Upper lobe of right lung (tissue), 1 donor: ENCODE measurements around the gene PPP4R1. TPM values are rescaled to one million over a fixed set of nuclear protein-coding genes. Genes with fewer than 3 reads are reported as not detected.
"Not testable (repeated sequence)": the region's sequence is repeated elsewhere in the genome, so short reads cannot be mapped to it uniquely, and the experiment has no call there.

Source experiments
- ATAC-seq: fragments of 200-7000 bp; cut with Tn5 transposase; one replicate; pipeline ENCODE4 v1.9.1; 2020; ENCODE audit warnings: mild to moderate bottlenecking, moderate library complexity
- DNase-seq: peaks from one replicate; pipeline ENCODE4 v3.0.0-alpha.2; 2020
- H3K27ac ChIP-seq: fragments of 200-600 bp; one replicate; pipeline ENCODE4 v1.8.0; 2022
- H3K27me3 ChIP-seq: fragments of 200-600 bp; one replicate; pipeline ENCODE4 v1.8.0; 2022; ENCODE audit warnings: mild to moderate bottlenecking
- H3K36me3 ChIP-seq: fragments of 200-600 bp; one replicate; pipeline ENCODE4 v1.8.0; 2022
- H3K4me1 ChIP-seq: fragments of 200-600 bp; one replicate; pipeline ENCODE4 v1.8.0; 2022
- H3K4me3 ChIP-seq: fragments of 200-600 bp; one replicate; pipeline ENCODE4 v1.8.0; 2022; ENCODE audit warnings: mild to moderate bottlenecking
- H3K9me3 ChIP-seq: fragments of 200-600 bp; one replicate; pipeline ENCODE4 v1.8.0; 2022
- intact Hi-C: fragments of 100-400 bp; cut with DNase I; formaldehyde crosslinking; loops from one replicate; pipeline ENCODE4 v1.11.0; 2022
- total RNA-seq: library from RNA; stranded (reverse); fragmentation: NEBNext Ultra II Directional; extraction: Animal tissue kit (Norgen Biotek cat#: 25700); gene quantifications from one replicate; pipeline ENCODE4 v1.2.1, GENCODE V29; 2021
- TF ChIP-seq, protein P1 (sequence below): fragments of 200-600 bp; IDR thresholded peaks from one replicate; pipeline ENCODE4 v1.8.0; 2022; ENCODE audit warnings: antibody characterized with exemption
- donor health status: DM: no; HTN: yes; CAD: no; lungs with severe emphysema.

PPP4R1 gene
- total RNA-seq, 1 donor from 2014 or later = 141 TPM

DNA sequence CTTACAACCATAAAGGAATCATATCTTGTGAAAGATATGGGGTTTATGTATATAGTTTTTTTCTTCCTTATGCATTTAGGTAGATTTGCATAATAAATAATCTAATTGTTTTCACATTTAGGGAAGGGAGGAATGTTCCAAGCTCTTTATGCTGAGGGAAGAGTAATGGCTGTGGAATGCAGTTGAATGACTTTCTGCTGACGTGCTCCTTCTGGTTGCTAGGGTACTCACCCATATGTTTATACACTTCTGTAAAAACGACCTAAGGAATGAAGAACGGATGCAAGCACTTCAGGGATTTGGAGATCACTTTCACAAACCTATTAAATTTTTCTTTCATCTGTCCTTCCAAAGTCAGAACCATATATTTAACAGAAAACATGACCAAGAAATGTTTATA is 29.2 kb upstream of the PPP4R1 start:
- DNase-seq = no peak
- intact Hi-C loops = no loop called here
- H3K27me3 ChIP-seq = no peaks in the 10 kb centered on the region

DNA sequence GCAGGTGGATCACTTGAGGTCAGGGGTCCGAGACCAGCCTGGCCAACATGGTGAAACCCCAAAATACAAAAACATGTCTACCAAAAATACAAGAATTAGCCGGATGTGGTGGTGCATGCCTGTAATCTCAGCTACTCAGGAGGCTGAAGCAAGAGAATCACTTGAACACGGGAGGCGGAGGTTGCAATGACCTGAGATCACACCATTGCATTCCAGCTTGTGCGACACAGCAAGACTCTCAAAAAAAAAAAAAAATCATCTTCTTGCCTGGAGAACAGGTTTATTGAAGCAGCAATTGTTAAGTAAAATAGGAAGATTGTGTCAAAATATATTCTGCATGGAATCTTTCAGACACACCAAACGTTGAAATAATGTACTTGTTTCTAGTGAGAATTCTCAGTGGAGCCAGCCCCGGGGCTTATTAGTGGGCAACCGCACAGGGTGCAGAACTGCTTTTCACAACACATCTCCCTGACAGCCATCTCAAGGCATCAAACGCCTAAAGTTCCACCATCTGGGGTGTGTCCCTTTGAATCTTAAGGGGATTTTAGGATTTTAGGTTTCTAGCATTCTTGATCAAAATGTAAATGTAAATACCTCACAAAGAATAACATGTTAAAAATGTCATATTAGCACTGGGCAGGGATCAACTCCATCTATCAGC is 28.6 kb upstream of the PPP4R1 start:
- DNase-seq = no peak
- Histone ChIP-seq H3K9me3 (no peaks in the 10 kb centered on the region), H3K4me3 (no peak overlapping the region), H3K4me1 (peaks cover 9% of the 10 kb centered on the region), H3K36me3 (no peaks in the 10 kb centered on the region), H3K27me3 (no peaks in the 10 kb centered on the region), H3K27ac (peak overlapping the region; percentile 74)
- TF ChIP-seq, protein P1, sequence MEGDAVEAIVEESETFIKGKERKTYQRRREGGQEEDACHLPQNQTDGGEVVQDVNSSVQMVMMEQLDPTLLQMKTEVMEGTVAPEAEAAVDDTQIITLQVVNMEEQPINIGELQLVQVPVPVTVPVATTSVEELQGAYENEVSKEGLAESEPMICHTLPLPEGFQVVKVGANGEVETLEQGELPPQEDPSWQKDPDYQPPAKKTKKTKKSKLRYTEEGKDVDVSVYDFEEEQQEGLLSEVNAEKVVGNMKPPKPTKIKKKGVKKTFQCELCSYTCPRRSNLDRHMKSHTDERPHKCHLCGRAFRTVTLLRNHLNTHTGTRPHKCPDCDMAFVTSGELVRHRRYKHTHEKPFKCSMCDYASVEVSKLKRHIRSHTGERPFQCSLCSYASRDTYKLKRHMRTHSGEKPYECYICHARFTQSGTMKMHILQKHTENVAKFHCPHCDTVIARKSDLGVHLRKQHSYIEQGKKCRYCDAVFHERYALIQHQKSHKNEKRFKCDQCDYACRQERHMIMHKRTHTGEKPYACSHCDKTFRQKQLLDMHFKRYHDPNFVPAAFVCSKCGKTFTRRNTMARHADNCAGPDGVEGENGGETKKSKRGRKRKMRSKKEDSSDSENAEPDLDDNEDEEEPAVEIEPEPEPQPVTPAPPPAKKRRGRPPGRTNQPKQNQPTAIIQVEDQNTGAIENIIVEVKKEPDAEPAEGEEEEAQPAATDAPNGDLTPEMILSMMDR = no peak
- ATAC-seq = peak; percentile 31
- intact Hi-C loops = no loop called here

More for the DNA sequence above, 29.2 kb upstream of the PPP4R1 start:
- Histone ChIP-seq H3K4me3 (no peak overlapping the region), H3K9me3 (no peaks in the 10 kb centered on the region), H3K4me1 (peaks cover 10% of the 10 kb centered on the region), H3K27ac (peak overlapping the region; percentile 74), H3K36me3 (no peaks in the 10 kb centered on the region)
- ATAC-seq = peak; percentile 93
- TF ChIP-seq, protein P1 = no peak

DNA sequence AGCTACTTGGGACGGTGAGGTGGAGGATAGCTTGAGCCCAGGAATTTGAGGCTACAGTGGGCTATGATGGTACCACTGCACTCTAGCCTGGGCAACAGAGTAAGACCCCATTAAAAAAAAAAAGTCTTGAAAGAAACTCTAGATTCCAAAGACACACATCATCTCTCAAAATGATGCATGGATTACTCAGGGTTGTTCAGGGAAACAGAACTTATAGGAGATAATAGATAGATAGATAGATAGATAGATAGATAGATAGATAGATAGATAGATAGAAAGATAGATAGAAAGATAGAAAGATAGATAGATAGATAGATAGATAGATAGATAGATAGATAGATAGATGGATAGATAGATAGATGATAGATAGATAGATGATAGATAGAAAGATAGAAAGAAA is 26.7 kb upstream of the PPP4R1 start:
- H3K4me3 ChIP-seq, H3K27ac ChIP-seq, DNase-seq, intact Hi-C loops, H3K27me3 ChIP-seq, H3K4me1 ChIP-seq, H3K9me3 ChIP-seq, ATAC-seq, H3K36me3 ChIP-seq: not testable (repeated sequence)

DNA sequence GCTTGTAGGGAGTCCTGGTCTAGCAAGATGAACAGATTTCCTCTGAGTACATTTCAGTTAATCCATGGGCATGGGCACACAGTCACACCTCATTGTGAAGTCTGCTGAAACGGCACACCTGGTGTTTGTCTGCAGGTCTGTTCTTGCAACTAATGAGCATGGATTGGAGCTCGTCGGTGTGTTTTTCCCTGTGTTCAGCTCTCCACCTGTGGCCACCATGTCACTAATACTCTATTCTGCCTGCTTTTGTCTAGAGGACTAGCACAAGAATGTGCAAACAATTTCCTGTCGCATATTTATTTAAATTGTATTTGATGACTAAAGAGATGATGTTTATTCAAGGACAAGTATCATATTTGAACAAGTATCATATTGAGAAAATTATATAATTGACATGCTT is 24.5 kb upstream of the PPP4R1 start:
- Histone ChIP-seq H3K4me3 (no peak overlapping the region), H3K4me1 (peaks cover 4% of the 10 kb centered on the region), H3K36me3 (no peaks in the 10 kb centered on the region), H3K27me3 (no peaks in the 10 kb centered on the region), H3K9me3 (no peaks in the 10 kb centered on the region), H3K27ac (peak overlapping the region; percentile 20)
- DNase-seq (no peak), ATAC-seq (peak; percentile 25)
- intact Hi-C loops = no loop called here
- TF ChIP-seq, protein P1 = no peak

DNA sequence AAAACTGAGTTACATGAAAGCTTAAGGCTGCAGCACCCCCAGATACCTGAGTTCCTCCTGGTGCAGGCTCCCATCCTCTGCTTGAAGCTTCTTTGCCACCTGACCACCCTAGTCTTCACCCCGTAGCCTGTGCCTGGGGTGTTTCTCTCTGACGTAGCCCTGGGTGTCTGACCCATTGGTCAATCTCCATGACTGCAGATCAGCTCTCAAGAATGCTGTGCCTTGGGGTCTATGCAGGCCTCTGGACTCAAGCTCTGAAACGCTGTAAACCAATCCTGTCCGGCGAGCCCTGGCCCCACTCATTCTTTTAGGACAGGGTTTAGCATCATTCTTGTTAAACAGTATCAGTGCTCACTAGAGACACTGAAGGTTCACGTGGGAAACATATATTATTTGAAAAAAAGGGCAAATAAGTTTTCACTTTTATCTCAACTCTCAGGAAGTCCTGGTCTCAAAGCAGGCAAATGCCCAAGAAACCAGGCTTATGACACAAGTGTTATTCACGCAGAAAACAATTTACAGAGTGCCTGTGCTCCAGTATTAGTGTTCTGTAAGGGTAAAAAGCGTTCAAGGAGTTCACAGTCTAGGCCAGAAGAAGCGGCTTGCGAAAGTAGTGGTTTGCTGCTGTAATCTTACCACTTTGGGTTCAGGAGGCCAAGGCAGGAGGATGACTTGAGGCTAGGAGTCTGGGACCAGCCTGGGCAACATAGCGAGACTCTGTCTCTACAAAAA is 22.8 kb upstream of the PPP4R1 start:
- ATAC-seq (no peak), DNase-seq (no peak)
- no peak overlapping the region for H3K4me3 ChIP-seq
- H3K4me1 ChIP-seq = no peaks in the 10 kb centered on the region
- no peak overlapping the region for H3K27ac ChIP-seq
- no peaks in the 10 kb centered on the region for H3K9me3 ChIP-seq
- no peaks in the 10 kb centered on the region for H3K27me3 ChIP-seq
- TF ChIP-seq, protein P1 = no peak
- intact Hi-C loops = no loop called here
- H3K36me3 ChIP-seq = no peaks in the 10 kb centered on the region

DNA sequence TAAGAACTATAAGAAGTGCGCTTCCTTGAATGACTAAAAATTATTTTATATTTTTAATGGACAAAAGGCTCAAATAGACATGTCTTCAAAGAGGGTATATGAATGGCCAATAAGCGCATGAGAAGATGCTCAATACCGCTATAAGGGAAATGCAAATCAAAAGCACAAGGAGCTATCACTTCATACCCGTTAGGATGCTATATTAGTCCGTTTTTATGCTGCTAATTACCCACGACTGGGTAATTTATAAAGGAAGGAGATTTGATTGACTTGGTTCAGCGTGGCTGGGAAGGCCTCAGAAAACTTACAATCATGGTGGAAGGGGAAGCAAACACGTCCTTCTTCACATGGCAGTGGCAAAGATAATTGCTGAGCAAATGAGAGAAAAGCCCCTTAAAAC is 20.5 kb upstream of the PPP4R1 start:
- no peak for ATAC-seq
- intact Hi-C loops = no loop called here
- TF ChIP-seq, protein P1 = no peak

More for the DNA sequence above, 20.5 kb upstream of the PPP4R1 start:
- H3K4me1 ChIP-seq = no peaks in the 10 kb centered on the region
- no peak for DNase-seq
- no peaks in the 10 kb centered on the region for H3K9me3 ChIP-seq
- no peak overlapping the region for H3K4me3 ChIP-seq
- no peaks in the 10 kb centered on the region for H3K27me3 ChIP-seq
- H3K27ac ChIP-seq = no peak overlapping the region
- H3K36me3 ChIP-seq = no peaks in the 10 kb centered on the region
